IMR-90 (cell line): Measurements from ENCODE around the gene KLC1. TPM values are rescaled to one million over a fixed set of nuclear protein-coding genes. Genes with fewer than 3 reads are reported as not detected.

Source experiments
- ATAC-seq: fragments of 200-7000 bp; cut with Tn5 transposase; 2 replicates; pipeline ENCODE4 v1.9.1; 2020; ENCODE audit warnings: low read depth, mild to moderate bottlenecking, moderate library complexity
- BruUV-seq: library from RNA; stranded (reverse); fragments of 400-500 nt; replicated peaks from 2 replicates; lab custom pipeline; 2021; lab: Mats Ljungman, UMichigan
- CTCF ChIA-PET: fragments of 300-600 bp; formaldehyde crosslinking; extraction: SDS; loops from one replicate; lab custom pipeline; 2021; ENCODE audit warnings: antibody characterized with exemption; lab: Yijun Ruan, JAX
- POLR2A ChIA-PET: fragments of 300-600 bp; sonication (Branson Sonifier 250); formaldehyde crosslinking; loops from one replicate; lab custom pipeline; 2022; ENCODE audit warnings: antibody characterized with exemption; ENCODE audit not compliant: unreplicated experiment; lab: Charles Lee
- DNase-seq: peaks from one replicate; pipeline ENCODE4 v3.0.0; 2013
- H2AFZ ChIP-seq: replicated peaks from 2 replicates; pipeline ENCODE3; 2013; ENCODE audit warnings: low read length, mild to moderate bottlenecking; ENCODE audit not compliant: poor library complexity
- H2AK5ac ChIP-seq: 2 replicates; pipeline ENCODE4 v1.6.1; 2013; ENCODE audit warnings: low read depth, low read length, inconsistent platforms
- H2AK9ac ChIP-seq: replicated peaks from 2 replicates; pipeline ENCODE3; 2013; ENCODE audit warnings: mild to moderate bottlenecking, low read depth, low read length, moderate library complexity; ENCODE audit not compliant: poor library complexity
- H2BK120ac ChIP-seq: 2 replicates; pipeline ENCODE4 v1.6.1; 2013; ENCODE audit warnings: low read depth, low read length, inconsistent platforms
- H2BK15ac ChIP-seq: 3 replicates; pipeline ENCODE4 v1.6.1; 2013; ENCODE audit warnings: low read depth, low read length, inconsistent platforms
- H2BK20ac ChIP-seq: 2 replicates; pipeline ENCODE4 v1.6.1; 2013; ENCODE audit warnings: low read depth, mild to moderate bottlenecking, inconsistent platforms, low read length, moderate library complexity
- H2BK5ac ChIP-seq: 2 replicates; pipeline ENCODE4 v1.6.1; 2013; ENCODE audit warnings: mild to moderate bottlenecking, low read depth, low read length, inconsistent platforms; ENCODE audit not compliant: poor library complexity, severe bottlenecking
- H3K14ac ChIP-seq: replicated peaks from 2 replicates; pipeline ENCODE4 v1.6.1; 2013; ENCODE audit warnings: low read depth, low read length, inconsistent platforms
- H3K18ac ChIP-seq: 2 replicates; pipeline ENCODE4 v1.6.1; 2013; ENCODE audit warnings: low read depth, low read length, control low read depth
- H3K23ac ChIP-seq: 2 replicates; pipeline ENCODE4 v1.6.1; 2013; ENCODE audit warnings: low read depth, low read length, inconsistent platforms
- H3K27ac ChIP-seq: 2 replicates; pipeline ENCODE4 v1.5.1; 2013; ENCODE audit warnings: mild to moderate bottlenecking, control low read depth, low read length; ENCODE audit not compliant: insufficient read depth
- H3K27me3 ChIP-seq: 2 replicates; pipeline ENCODE4 v1.6.1; 2013; ENCODE audit warnings: low read length; ENCODE audit not compliant: control insufficient read depth, insufficient read depth
- H3K36me3 ChIP-seq: 2 replicates; pipeline ENCODE4 v1.6.1; 2013; ENCODE audit warnings: low read length, mixed read lengths; ENCODE audit not compliant: control insufficient read depth, insufficient read depth
- H3K4ac ChIP-seq: 2 replicates; pipeline ENCODE4 v1.6.1; 2013; ENCODE audit warnings: low read depth, low read length, inconsistent platforms
- H3K4me1 ChIP-seq: 2 replicates; pipeline ENCODE4 v1.6.1; 2013; ENCODE audit warnings: low read length, mixed read lengths; ENCODE audit not compliant: control insufficient read depth, insufficient read depth
- H3K4me2 ChIP-seq: 2 replicates; pipeline ENCODE4 v1.6.1; 2013; ENCODE audit warnings: low read depth, mild to moderate bottlenecking, control low read depth, low read length, moderate library complexity
- H3K4me3 ChIP-seq: 2 replicates; pipeline ENCODE4 v1.5.1; 2013; ENCODE audit warnings: low read depth, mild to moderate bottlenecking, control low read depth, low read length, moderate library complexity; ENCODE audit not compliant: insufficient read depth
- H3K56ac ChIP-seq: 2 replicates; pipeline ENCODE4 v1.6.1; 2013; ENCODE audit warnings: low read length, inconsistent platforms; ENCODE audit not compliant: insufficient read depth; ENCODE audit errors: extremely low read depth
- H3K79me1 ChIP-seq, 2 experiments: 2 replicates each; pipeline ENCODE4 v1.6.1; 2013; ENCODE audit warnings: low read length in 2 of 2, inconsistent platforms in 1 of 2, low read depth in 1 of 2
- H3K9ac ChIP-seq: 2 replicates; pipeline ENCODE4 v1.6.1; 2013; ENCODE audit warnings: low read depth, low read length, control low read depth
- H3K9me1 ChIP-seq: 2 replicates; pipeline ENCODE4 v1.6.1; 2013; ENCODE audit warnings: low read length, inconsistent platforms; ENCODE audit not compliant: insufficient read depth
- H3K9me3 ChIP-seq: 2 replicates; pipeline ENCODE4 v1.6.1; 2013; ENCODE audit warnings: low read length; ENCODE audit not compliant: control insufficient read depth, insufficient read depth
- H4K20me1 ChIP-seq: 2 replicates; pipeline ENCODE4 v1.6.1; 2013; ENCODE audit warnings: low read length, inconsistent platforms; ENCODE audit not compliant: insufficient read depth
- H4K5ac ChIP-seq: 2 replicates; pipeline ENCODE4 v1.6.1; 2013; ENCODE audit warnings: mild to moderate bottlenecking, low read depth, low read length, control low read depth
- H4K8ac ChIP-seq, 2 experiments: 2 replicates each; pipeline ENCODE4 v1.6.1; 2013; ENCODE audit warnings: low read depth in 2 of 2, low read length in 2 of 2, control low read depth in 1 of 2, inconsistent platforms in 1 of 2
- H4K91ac ChIP-seq: 2 replicates; pipeline ENCODE4 v1.6.1; 2013; ENCODE audit warnings: low read depth, low read length, inconsistent platforms; ENCODE audit not compliant: insufficient read depth
- CEBPB ChIP-seq: IDR thresholded peaks from 2 replicates; pipeline ENCODE4 v1.6.1; 2012; ENCODE audit warnings: low read depth, low read length, improper control_type of control experiment
- FOS ChIP-seq: fragments of 150-350 bp; IDR thresholded peaks from 2 replicates; pipeline ENCODE4 v1.6.1; 2016; ENCODE audit warnings: low read depth, low read length
- NFE2L2 ChIP-seq: fragments of 150-350 bp; IDR thresholded peaks from 2 replicates; pipeline ENCODE4 v1.6.1; 2016; ENCODE audit warnings: low read depth, mild to moderate bottlenecking, low read length
- POLR2A ChIP-seq: IDR thresholded peaks from 2 replicates; pipeline ENCODE4 v1.6.1; 2012; ENCODE audit warnings: mild to moderate bottlenecking, low read depth, low read length
- RAD21 ChIP-seq: IDR thresholded peaks from 2 replicates; pipeline ENCODE4 v1.6.1; 2012; ENCODE audit warnings: low read length, improper control_type of control experiment
- SMC3 ChIP-seq: fragments of 150-350 bp; IDR thresholded peaks from 2 replicates; pipeline ENCODE4 v1.6.1; 2016; ENCODE audit warnings: low read depth, mild to moderate bottlenecking, antibody characterized with exemption, low read length, moderate library complexity
- WGBS, 2 experiments: methylation state at CpG; one replicate each; pipeline versions ENCODE4 v1.1.5 to v1.1.7; 2013; ENCODE audit warnings: missing lambda C conversion rate in 2 of 2; ENCODE audit not compliant: insufficient read length in 1 of 2; ENCODE audit errors: extremely low coverage in 2 of 2; 5-methylcytosine and 5-hydroxymethylcytosine counted together
- dilution Hi-C: fragments of 300-500 bp; cut with HindIII; formaldehyde crosslinking; loops from one replicate; pipeline ENCODE4 v1.14.3; 2018; ENCODE audit warnings: low sequenced_read_pairs; ENCODE audit not compliant: unreplicated experiment
- in situ Hi-C: fragments of 300-500 bp; cut with MboI; formaldehyde crosslinking; loops from 3 replicates; pipeline ENCODE4 v1.14.3; 2019; ENCODE audit warnings: low sequenced_read_pairs, inconsistent platforms, mixed read lengths
- intact Hi-C: fragments of 100-400 bp; cut with micrococcal nuclease; formaldehyde crosslinking; loops from 2 replicates; pipeline ENCODE4 v1.10.0; 2022
- polyA plus RNA-seq, 3 experiments: library from polyadenylated mRNA; depleted of rRNA; stranded (reverse); fragments of >200 nt; gene quantifications; 2 replicates each; pipeline ENCODE4 v1.2.3, GENCODE V29; 2012; ENCODE audit warnings: low replicate concordance in 1 of 3
- total RNA-seq: library from RNA; depleted of rRNA; stranded (reverse); fragments of >200 nt; gene quantifications from 2 replicates; pipeline ENCODE4 v1.2.3, GENCODE V29; 2012

Gene KLC1
- total and polyA plus RNA-seq, 2 of the 4 experiments (the other 2 are of a cell fraction) = 101 to 157 TPM

DNA sequence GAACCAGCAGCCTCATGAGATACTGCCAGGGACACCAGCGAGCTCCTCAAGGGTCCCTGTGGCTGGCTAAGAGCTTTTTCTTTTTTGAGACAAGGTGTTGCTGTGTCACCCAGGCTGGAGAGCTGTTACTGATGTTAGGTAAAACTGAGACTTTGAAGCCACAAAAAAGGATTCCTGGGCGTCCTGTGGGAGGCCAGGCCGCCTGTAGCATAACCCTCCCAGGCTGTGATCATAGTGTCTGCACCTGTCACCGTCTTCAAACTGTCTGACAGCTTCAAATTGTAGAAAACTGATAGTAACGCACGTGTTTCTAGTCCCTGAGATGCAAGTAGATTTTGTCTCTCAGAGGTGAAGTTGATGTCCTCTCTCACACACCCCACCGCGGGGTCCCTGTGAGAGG, 90.7 kb downstream of the KLC1 start:
- WGBS, 2 experiments = 94% methylated on average over 3 of the region's 8 CpGs; no CpG with 5 or more reads in 1 of the 2 experiments
- in situ Hi-C loops = no loop called here

More for the DNA sequence above, 90.7 kb downstream of the KLC1 start:
- Histone ChIP-seq H3K18ac (no peak overlapping the region), H2AK9ac (no peak overlapping the region), H3K9ac (no peak overlapping the region), H3K4ac (no peak overlapping the region), H4K5ac (no peak overlapping the region), H3K23ac (no peak overlapping the region), H2BK15ac (no peak overlapping the region), H3K36me3 (no peaks in the 10 kb centered on the region), H4K91ac (no peak overlapping the region), H2AK5ac (no peak overlapping the region), H3K14ac (no peak overlapping the region), H3K9me1 (peaks cover 10% of the 10 kb centered on the region), H2BK5ac (no peak overlapping the region), H3K56ac (no peak overlapping the region), H3K9me3 (no peaks in the 10 kb centered on the region), H3K4me3 (no peak overlapping the region), H3K79me1 (peaks cover 24 to 73% of the 10 kb centered on the region in 2 experiments), H3K27me3 (no peaks in the 10 kb centered on the region), H4K20me1 (peaks cover 71% of the 10 kb centered on the region), H4K8ac (no peak overlapping the region), H3K4me1 (peaks cover 10% of the 10 kb centered on the region), H2AFZ (no peak overlapping the region), H2BK20ac (no peak overlapping the region), H3K4me2 (no peak overlapping the region), H3K27ac (no peak overlapping the region), H2BK120ac (no peak overlapping the region)
- ATAC-seq = no peak
- intact Hi-C loops (loop anchor here (5.0 kb wide), 1 partner anchor 263 kb away; no protein-coding TSS in a partner anchor), dilution Hi-C loops (no loop called here)
- ChIA-PET CTCF (no interaction called here), POLR2A (interaction anchor here (0.6 kb wide), 1 partner anchor 9 kb away, joined by 11 read pairs; no protein-coding TSS in a partner anchor)
- DNase-seq = no peak
- BruUV-seq = no TSS peak
- TF ChIP-seq FOS (no peak), NFE2L2 (no peak), POLR2A (no peak), CEBPB (no peak), RAD21 (no peak), SMC3 (no peak)
